GM18951 (cell line): ENCODE measurements around the gene FTO.

Source experiments
- POLR2A ChIP-seq: IDR thresholded peaks from 4 replicates; pipeline ENCODE4 v1.6.1; 2011; ENCODE audit warnings: mild to moderate bottlenecking; ENCODE audit not compliant: insufficient read length, insufficient read depth; ENCODE audit errors: extremely low read depth
- in situ Hi-C: fragments of 300-500 bp; cut with MboI; formaldehyde crosslinking; loops from one replicate; pipeline ENCODE4 v1.12.0; 2022; ENCODE audit warnings: low sequenced_read_pairs, mixed read lengths, inconsistent platforms; ENCODE audit not compliant: unreplicated experiment

Gene FTO

DNA sequence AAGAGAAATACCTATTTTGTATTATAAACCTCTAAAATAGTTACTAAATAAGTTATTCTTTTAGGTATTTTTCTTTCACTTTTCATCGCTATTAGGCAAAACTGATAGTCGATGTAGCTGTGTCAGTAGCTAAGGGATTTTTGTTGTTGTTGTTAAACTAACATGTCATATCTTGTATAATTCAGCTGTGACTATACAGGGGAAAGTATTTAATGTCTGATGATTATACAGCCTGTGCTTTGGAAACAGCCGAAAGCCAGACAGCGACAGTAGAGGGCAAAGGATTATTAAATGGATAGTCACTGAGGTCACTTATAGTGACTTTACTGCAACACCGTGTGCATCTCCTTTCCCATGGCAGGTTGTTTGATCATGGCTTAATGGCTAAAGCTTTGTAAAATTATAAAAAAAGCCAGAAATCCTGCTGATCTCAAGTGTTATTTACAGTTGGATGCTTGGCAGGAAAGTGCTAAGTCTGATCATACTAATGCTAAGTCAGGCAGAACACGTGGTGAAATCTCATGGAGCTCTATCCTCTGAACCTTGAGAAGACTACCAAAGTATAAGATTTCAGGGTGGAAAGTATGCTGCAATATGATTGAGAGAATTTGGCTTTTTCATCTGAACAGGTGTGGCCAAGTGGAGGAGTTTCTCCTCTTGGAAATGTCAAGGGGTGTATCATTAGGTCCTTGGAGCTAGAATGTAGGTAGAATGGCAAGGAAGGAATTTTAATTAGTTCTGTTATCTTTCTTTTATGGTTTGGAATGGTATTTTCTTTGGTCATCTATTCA lies 88.4 kb downstream of the FTO start:
- no peak for TF ChIP-seq POLR2A
- in situ Hi-C loops = no loop called here

GRCh38 chr16:53803451-53803850 lies 99.5 kb downstream of the FTO start:
- in situ Hi-C loops = no loop called here
- no peak for TF ChIP-seq POLR2A

DNA sequence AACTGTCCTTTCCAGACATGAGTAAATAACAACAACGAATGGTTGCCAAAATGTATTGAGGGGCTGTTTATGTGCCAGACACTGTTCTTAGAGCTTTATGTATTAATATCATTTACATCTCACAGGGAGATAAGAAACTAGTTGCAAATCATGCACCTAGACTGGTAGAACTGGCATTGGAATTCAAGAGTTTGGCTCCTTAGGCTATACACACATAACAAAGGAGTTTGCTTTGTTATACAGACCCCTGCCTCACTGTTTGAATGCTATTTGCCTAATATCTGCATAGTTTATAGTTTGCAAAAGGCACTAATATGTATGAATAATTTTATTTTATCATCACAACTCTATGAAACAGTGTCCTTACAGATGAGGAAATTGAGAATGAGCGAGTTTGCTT lies 100.0 kb downstream of the FTO start:
- in situ Hi-C loops = no loop called here
- TF ChIP-seq POLR2A = no peak

DNA sequence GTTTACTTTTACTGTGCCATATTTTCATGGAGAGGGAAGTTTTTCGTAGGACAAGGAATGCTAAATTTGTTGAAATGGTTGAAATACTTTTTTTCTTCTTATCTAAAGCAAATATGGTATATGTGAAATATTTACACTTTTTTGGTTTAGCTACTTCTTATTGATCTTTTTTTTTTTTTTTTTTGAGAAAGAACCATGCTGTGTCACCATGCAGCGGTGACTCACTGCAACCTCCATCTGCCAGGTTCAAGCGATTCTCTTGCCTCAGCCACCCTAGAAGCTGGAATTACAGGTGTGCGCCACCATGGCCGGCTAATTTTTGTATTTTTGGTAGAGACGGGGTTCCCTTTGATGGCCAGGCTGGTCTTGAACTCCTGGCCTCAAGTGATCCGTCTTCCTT lies 100.5 kb downstream of the FTO start:
- in situ Hi-C loops = no loop called here
- no peak for TF ChIP-seq POLR2A

DNA sequence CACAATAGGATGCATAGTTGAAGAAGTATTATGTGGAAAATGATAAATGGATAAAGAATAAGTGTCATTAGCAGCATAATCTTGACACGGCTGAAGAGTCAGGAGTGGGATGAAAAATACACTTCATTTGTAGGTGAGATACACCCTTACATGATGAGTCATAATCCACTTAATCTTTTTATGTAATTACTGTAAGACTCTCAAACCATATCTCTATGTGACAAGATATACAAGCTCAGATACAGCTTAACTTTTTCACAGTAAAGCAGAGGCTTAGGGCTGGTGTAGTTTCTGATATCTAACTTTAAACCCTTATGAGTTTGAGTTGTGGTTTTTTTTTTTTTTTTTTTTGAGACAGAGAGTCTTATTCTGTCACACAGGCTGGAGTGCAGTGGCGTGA lies 101.2 kb downstream of the FTO start:
- in situ Hi-C loops = no loop called here
- no peak for TF ChIP-seq POLR2A

- TF ChIP-seq POLR2A = no peak
- in situ Hi-C loops = no loop called here
Measured at GRCh38 chr16:53805752-53806151, 101.8 kb downstream of the FTO start.

GRCh38 chr16:53809088-53809932 lies 105.4 kb downstream of the FTO start:
- in situ Hi-C loops = no loop called here

DNA sequence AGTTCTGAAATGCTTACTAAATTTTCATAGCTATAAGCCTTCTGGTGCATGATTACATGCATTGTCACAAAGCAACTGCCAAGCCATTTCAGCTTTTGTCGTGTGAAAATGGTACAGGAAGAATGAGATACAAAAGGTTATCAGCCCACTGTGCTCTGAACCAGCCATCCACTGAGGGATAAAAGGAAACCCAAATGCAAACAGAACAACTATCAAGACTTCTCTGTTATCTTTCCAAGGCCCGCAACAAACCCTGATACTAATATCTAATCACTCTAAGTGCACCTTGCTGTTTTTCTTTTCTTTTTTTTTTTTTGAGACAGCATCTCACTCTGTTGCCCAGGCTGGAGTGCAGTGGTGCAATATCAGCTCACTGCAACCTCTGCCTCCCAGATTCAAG lies 109.0 kb downstream of the FTO start:
- TF ChIP-seq POLR2A = no peak
- in situ Hi-C loops = no loop called here

More at GRCh38 chr16:53809088-53809932, 105.4 kb downstream of the FTO start:
- TF ChIP-seq POLR2A = no peak

DNA sequence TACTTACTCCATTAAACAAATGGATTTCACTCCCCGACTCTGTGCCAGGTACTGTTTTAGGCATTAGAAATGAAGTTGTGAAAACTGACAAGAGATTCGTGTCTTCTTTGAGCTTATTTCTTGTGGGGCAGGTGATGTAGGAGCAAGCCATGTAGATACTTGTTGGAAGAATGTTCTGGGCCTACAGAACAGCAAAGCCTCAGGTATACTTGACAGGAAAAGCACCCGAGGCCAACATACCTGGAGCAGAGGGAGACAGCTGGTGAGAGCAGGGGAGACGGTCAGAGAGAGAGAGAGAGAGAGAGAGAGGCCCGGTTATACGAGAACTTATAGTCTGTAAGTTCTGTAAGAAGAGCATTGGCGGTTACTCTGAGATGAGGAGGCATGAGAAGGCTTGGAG lies 110.8 kb downstream of the FTO start:
- in situ Hi-C loops = no loop called here
- TF ChIP-seq POLR2A = no peak

- TF ChIP-seq POLR2A = no peak
- in situ Hi-C loops = no loop called here
Measured at GRCh38 chr16:53816211-53816836, 112.4 kb downstream of the FTO start.

- no peak for TF ChIP-seq POLR2A
- in situ Hi-C loops = no loop called here
Measured at GRCh38 chr16:53817117-53817755, 113.3 kb downstream of the FTO start.

- no peak for TF ChIP-seq POLR2A
- in situ Hi-C loops = no loop called here
Measured at GRCh38 chr16:53817812-53818550, 114.0 kb downstream of the FTO start.
